ENCODE measurements around the gene CDH13. TPM values are rescaled to one million over a fixed set of nuclear protein-coding genes. Genes with fewer than 3 reads are reported as not detected.

CDH13 gene
- total and polyA plus RNA-seq, 10 of the 15 experiments (the other 5 are each of a cell fraction or from before 2014, with no cell fraction given) = under 0.01 to 0.05 TPM; not detected in 8

GRCh38 chr16:83046664-83047063 is 419.9 kb downstream of the CDH13 start:
- H3K4me2 ChIP-seq (ENCODE audit: control insufficient read depth, insufficient read depth) = no peak overlapping the region
- ChIA-PET SMC1A (ENCODE audit: uncharacterized antibody, unreplicated experiment) (no interaction called here), POLR2A (no interaction called here), RAD21 (ENCODE audit: unreplicated experiment) (no interaction called here), CTCF (no interaction called here)
- H3K79me2 ChIP-seq (ENCODE audit: control insufficient read depth, insufficient read depth, low read length) = no peaks in the 10 kb centered on the region
- no peaks in the 10 kb centered on the region for H3K4me1 ChIP-seq (ENCODE audit: control insufficient read depth, insufficient read depth, low read length)
- no peaks in the 10 kb centered on the region for H4K20me1 ChIP-seq (ENCODE audit: control insufficient read depth, insufficient read depth)
- in situ Hi-C loops (cut with MboI) = no loop called here
- H3K27me3 ChIP-seq (replicated peaks in 1 of 2; ENCODE audit: control insufficient read depth in 2 of 2, insufficient read depth in 2 of 2, low read length in 1 of 2) = no peaks in the 10 kb centered on the region
- DNase-seq (ENCODE audit: low read depth, low spot score) = no peak
- no peak for TF ChIP-seq ATF3 (IDR thresholded peaks at IDR 0.05; ENCODE audit: borderline replicate concordance, extremely low read depth, low read depth, low read length)
- no peak for TF ChIP-seq USF2 (IDR thresholded peaks at IDR 0.05; ENCODE audit: borderline replicate concordance, low read depth, low read length)
- no peak for TF ChIP-seq RAD51 (IDR thresholded peaks at IDR 0.05)
- TF ChIP-seq E2F4 (IDR thresholded peaks at IDR 0.05; ENCODE audit: low read depth, low read length) = no peak
- TF ChIP-seq BRCA1 (IDR thresholded peaks at IDR 0.05; ENCODE audit: low read depth, low read length) = no peak
- TF ChIP-seq SMAD5 (IDR thresholded peaks at IDR 0.05; ENCODE audit: low read depth) = no peak
- TF ChIP-seq SREBF1 (IDR thresholded peaks at IDR 0.05; ENCODE audit: low read length) = no peak
- TF ChIP-seq KAT2A (conservative IDR thresholded peaks at IDR 0.05; ENCODE audit: control insufficient read depth, low read depth, low read length) = no peak
- no peak for TF ChIP-seq NR2C1 (IDR thresholded peaks at IDR 0.05)
- TF ChIP-seq ELK1 (IDR thresholded peaks at IDR 0.05; ENCODE audit: low read depth, low read length) = no peak
- TF ChIP-seq ASH2L (IDR thresholded peaks at IDR 0.05; ENCODE audit: borderline replicate concordance, low read depth) = no peak
- TF ChIP-seq HDGF (IDR thresholded peaks at IDR 0.05) = no peak
- TF ChIP-seq POLR2A (IDR thresholded peaks at IDR 0.05; ENCODE audit: low read depth, low read length) = no peak
- no peak for TF ChIP-seq SREBF2 (IDR thresholded peaks at IDR 0.05; ENCODE audit: low read length)
- no peak for TF ChIP-seq RCOR1 (conservative IDR thresholded peaks at IDR 0.05; ENCODE audit: low read depth, low read length)
- H3K4me3 ChIP-seq = no peak overlapping the region
- no peak overlapping the region for H3K9ac ChIP-seq (ENCODE audit: control insufficient read depth, insufficient read depth, low read length)
- FAIRE-seq = no peak
- WGBS (ENCODE audit: insufficient coverage, insufficient replicate concordance, low lambda C conversion rate, missing lambda C conversion rate) = 35% methylated on average over 2 of the region's 2 CpGs
- BruUV-seq (replicated peaks) = no TSS peak
- no peak overlapping the region for H2AFZ ChIP-seq (ENCODE audit: control insufficient read depth, low read depth, low read length)
- H3K27ac ChIP-seq (ENCODE audit: control insufficient read depth, insufficient read depth) = no peak overlapping the region
- no peaks in the 10 kb centered on the region for H3K9me3 ChIP-seq (replicated peaks; ENCODE audit: control insufficient read depth, insufficient read depth, low read length)
- H3K36me3 ChIP-seq (ENCODE audit: control insufficient read depth in 2 of 2, insufficient read depth in 2 of 2, low read length in 1 of 2) = no peaks in the 10 kb centered on the region
- no peak for ATAC-seq
- intact Hi-C loops (cut with micrococcal nuclease; ENCODE audit: unreplicated experiment) = no loop called here
